GM18873 (cell line): Measurements from ENCODE around the gene HSPH1.
"Not testable (repeated sequence)": the region's sequence is repeated elsewhere in the genome, so short reads cannot be mapped to it uniquely, and the experiment has no call there.

Source experiments
- ATAC-seq: cut with Tn5 transposase; IDR thresholded peaks from one replicate; pipeline ENCODE4 v1.9.1; 2021; ENCODE audit warnings: mild to moderate bottlenecking, moderate library complexity, moderate number of reproducible peaks; ENCODE audit not compliant: unreplicated experiment, low FRiP score

HSPH1 gene

DNA sequence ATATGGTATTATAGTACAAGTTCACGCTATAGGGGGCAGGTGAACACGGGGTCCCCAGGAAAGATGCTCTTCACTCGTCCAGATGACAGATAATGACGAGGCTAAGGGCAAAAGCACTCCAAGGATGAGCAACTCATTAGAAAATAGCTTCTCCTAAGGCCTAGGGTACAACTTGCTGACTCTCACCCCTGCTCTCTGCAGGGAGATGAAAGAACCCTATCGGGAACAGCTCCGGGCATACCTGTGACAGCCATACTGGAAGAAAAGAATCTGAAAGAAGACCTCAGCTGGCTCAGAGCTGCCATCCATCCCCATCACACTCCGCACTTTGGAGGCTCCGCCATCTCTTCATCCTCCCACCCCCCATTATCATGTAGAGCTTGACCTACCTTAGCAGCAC, 17.5 kb upstream of the HSPH1 start:
- no peak for ATAC-seq

DNA sequence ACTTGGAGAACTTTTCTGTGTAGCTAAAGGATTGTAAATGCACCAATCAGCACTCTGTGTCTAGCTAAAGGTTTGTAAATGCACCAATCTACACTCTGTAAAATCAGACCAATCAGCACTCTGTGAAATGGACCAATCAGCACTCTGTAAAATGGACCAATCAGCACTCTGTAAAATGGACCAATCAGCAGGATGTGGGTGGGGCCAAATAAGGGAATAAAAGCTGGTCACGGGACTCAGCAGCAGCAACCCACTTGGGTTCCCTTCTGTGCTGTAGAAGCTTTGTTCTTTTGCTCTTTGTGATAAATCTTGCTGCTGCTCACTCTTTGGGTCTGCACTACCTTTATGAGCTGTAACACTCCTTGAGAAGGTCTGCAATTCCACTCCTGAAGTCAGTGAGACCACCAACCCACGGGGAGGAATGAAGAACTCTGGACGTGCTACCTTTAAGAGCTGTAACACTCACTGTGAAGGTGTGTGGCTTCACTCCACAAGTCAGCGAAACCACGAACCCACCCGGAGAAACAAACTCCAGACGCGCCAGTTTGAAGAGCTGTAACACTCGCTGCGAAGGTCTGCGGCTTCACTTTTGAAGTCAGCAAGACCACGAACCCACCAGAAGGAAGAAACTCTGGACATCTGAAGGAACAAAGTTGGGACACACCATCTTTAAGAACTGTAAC, 16.2 kb upstream of the HSPH1 start:
- ATAC-seq: not testable (repeated sequence)

DNA sequence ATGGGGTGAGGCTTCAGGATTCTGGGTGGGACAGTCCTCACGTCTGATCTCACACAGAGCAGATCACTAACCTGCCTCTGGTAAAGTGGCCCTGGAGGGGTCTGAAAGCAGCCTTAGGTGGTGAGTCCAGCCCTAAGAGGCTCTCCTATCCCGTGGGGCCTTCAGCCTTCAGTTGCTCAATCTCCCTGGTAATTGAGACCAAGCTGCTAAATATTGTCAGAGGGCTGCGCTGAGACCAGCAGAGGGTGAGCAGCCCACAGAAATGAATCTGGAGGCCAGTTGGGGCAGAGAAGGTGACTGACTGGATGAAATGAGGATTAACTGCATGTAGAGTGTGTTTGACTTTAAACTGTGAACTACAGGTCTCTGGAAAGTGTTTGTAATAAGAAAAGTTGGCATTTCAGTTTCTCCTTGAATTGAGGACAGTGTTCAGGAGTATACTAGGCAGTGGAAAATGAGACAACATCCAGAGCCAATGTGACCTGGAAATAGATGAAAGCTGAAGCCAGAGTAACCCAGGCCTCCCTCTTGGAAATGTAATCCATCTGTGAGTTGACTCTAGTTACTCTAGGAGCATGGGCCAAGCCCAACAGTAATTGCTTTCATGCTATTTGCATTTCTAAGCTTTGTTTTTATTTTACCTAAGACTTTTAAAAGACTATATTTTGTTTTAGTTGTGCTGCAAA, 14.3 kb upstream of the HSPH1 start:
- ATAC-seq: no peak

DNA sequence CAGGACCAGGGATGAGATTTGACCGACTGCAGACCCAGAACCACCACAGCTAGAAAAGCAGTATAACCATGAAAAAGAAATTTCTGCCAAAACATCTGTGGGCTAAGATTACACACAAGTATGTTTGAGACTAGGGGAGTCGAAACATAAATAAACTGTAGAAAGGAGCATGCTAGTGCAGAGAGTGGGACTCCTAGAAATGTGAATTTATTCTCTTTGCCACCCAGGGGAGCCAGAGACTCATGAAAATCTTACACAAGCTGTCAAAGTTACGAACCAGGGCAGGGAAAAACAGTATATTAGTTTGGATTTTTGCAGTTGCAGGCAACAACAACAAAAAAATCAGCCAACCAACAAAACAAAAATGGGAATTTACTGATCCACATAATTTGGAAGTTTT, 12.3 kb upstream of the HSPH1 start:
- no peak for ATAC-seq

DNA sequence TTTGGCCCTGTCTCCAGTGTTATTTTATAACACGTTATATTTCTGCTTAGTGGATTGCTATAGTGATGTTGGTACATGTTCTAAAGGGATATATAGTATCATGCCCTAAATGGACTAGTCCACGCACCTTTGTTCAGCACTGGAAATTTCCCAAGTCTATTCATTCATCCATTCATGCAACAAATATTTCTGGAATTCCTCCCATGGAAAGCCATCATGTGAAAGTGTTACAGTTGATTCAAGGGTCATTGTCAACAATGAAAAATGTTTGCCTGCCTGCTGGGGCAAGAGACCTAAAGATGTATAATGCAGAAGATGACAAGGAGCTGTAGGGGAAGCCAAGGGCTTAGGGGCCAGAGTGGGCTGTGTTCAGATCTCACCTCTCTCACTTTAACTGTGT, 10.8 kb upstream of the HSPH1 start:
- ATAC-seq: no peak

DNA sequence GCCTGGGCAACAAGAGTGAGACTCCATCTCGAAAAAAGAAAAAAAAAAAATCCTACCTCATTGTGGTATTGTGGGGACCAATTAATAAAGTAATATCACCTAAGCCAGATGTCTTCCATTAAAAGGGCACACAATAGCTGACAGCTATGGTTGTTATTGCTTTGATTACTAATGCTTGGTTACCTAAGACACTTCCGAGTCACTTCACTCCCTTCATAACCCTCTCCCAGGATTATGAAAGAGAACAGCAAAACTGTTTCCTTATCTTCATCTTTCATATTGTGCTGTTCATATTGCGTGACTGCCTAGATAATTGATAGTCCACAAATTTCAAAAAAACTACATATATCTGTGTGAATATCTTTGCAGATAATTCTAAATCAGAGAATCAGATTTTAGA, 10.3 kb upstream of the HSPH1 start:
- no peak for ATAC-seq

DNA sequence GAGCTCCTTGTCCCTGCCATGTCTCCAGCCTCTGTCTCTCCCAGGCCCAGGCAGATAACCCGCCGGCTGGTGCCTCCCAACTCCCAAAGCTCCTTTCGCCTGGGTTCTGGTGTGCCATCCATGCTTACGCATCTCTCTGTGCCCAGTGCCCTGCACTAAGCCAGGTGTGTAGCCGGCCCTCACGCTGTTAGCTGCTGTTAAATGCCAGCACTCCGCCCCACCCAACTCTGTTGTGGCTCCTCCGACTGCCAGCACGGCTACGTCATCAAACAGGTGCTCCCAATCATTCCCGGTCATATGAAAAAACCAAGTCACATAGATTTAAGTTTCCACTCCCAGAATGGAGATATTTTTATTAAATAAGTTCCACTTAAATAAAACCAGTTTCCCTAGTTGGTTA, 7.0 kb upstream of the HSPH1 start:
- ATAC-seq: no peak

DNA sequence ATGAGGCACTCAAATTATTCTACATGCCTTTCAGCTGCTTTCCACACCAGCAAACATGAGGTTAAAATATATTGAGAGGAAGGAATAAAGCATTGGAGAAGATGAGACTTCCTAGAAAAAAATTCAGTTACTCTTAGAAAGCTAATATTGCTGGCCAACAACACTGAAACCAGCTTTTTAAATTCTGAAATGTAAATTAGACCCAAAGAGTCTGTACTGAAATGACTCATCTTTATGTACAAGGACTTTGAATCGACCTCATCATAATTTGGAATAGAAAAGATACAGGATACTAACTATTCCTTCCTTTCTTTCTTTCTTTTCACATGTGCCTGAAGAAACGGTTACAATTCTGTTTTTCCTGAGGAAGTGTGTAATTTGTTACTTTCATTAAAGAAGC, 6.5 kb upstream of the HSPH1 start:
- ATAC-seq: no peak

DNA sequence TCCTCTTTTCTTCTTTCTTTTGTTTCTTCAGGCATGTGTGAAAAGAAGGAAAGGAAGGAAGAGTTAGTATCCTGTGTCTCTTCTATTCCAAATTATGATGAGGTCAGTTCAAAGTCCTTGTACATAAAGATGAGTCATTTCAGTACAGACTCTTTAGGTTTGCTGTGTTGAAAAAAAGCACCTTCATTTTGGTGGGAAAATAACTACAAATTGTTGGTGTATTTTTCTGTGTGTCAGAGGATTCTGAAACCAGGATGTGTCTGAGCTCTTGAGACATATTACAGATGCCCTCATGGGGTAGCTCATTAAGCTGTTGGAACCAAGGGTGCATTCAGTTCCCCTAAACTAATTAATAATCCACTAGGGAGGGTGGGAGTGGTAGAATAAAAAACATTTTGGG, 5.8 kb upstream of the HSPH1 start:
- ATAC-seq: peak; percentile 45

DNA sequence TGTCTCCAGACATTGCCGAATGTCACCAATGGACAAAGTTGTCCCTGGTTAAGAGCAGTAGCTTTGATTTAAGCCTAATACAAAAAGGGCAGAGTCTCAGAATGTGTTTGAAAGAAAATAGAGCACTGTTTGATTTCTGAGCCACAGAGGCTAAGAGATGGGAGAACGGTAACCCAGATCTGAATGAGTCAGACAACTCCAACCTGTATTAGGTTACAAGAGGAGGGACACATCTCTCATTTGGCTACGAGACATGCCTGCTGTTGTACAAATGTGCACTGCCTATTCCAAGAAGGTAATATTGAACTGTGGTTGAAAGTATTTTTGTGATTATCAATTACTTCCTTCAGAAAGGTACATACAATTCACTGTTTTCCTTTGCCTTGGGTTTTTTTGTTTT, 4.9 kb upstream of the HSPH1 start:
- ATAC-seq: no peak

DNA sequence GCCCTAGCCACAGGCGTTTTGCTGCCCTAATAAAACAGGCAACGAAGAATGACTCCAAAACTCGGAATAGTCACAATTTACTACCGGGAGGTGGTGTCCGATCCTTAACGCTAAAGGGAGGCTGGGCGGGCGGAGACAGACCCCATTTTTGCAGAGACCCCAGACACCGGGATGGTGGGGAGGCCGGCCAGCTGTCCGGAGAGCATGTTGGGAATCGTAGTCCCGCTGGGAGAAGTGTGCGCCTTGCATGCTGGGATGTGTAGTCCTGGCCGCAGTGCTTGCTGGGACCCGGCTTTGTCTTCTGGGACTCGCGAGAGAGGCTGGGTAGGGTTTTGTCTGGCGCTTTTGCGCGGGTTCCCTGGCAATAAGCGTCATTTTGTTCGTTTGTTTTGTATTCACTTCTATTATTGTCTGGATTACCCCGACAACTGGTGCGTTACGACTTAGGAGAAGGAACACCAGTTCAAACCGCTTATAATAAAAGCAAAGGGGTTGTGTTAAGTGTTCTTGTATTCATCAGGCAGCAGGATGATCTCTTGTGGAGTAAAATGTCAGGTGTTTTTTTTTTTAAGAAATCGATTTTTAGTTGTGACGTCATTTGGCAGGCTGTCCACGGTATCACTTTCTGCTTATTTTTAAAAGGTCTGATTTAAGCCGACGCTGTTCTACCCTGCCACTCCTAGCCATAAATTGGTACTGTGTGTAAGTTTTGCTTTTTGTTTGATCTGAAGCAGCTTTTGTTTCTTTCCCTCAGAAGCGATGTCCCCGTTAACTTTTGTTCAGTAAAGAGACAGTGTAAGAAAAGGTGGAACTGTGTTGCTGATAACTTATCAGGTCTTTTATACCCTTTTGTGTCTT, 676 bp upstream of the HSPH1 start:
- ATAC-seq: peak; percentile 86

DNA sequence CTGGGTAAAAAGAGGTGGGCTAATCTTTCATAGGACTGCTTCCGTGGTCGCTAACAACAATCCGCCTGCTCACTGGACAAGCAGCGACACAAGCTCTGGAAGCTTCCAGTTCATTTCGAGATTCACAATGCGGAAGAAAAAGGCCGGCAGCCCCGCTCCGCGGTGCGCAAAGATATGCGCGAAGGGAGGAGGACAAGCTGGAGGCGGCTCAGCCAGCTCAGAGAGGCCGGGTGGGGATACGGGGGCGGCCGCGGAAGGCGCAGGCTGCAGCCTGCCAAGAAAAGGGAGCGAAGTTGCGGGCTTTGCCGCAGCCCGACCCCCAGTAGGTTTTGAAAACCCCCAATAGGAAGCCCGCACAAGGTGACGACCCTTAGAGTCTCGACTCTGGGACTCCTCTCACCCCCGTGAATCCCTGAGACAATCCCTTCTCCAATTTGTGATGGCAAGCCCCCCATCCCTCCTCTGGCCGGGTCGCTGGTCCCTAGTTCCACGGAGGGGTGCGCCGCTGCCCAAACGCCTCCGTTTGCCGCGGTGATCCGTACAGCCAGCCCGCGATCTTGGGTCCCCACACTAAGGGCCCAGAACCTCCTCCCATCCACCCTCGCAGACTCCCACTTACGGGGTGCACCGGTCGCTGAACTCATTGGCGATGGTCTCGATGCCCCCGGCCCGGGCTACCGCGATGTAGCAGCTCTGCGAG, 697 bp downstream of the HSPH1 start:
- ATAC-seq: no peak

DNA sequence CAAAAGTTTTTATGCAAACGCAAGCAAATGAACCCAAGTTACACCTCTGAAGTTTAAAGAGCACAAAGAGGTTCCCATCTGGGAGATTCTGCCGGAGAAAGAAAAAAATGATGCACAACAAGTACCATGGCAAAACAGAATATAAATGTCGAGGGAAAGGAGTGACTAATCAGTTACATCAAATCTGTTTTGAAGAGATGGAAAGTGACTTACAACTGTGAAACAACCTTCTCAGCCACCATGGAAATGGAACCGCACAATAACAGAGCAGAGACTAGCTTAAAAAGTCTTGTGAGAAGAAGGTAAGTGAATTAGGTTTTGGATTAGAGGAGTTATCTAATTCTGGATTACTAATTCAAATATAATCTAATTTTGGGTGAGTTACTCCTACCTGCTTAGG, 2.4 kb downstream of the HSPH1 start:
- ATAC-seq: no peak

DNA sequence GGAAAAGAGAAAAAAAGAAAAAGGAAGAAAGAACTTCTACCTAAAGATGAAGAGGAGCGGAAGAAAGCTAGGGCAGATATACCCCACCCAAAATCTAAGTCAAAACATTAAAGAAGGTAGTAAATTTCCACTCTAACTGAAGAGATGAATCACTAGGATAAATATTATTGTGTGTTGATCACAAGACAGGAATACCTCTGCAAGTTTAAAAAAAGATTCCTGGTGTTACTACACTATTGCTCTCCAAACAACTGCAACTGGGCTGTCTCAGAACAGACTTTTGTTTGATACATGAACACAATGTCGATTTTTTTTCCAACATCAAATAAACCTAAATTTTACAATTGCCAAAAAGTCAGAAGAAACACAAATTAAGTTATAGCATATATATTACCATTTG, 6.8 kb downstream of the HSPH1 start:
- no peak for ATAC-seq

DNA sequence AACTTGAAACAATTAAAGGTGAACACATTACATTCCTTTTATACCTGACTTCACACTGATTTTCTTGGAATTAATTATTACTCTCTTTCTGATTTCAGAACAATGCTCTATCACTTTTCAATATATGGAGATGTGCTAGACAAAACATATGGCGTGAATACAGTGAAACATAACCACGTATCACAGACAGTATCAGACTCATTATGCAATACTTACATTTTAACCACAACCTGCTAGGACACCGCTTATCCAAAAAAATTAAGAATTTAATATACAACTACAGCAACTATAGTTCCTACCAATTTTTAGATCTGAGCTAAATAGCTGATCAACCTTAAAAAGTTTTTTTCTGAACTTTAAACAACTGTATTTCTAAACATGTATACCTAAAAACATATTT, 9.9 kb downstream of the HSPH1 start:
- ATAC-seq: no peak

DNA sequence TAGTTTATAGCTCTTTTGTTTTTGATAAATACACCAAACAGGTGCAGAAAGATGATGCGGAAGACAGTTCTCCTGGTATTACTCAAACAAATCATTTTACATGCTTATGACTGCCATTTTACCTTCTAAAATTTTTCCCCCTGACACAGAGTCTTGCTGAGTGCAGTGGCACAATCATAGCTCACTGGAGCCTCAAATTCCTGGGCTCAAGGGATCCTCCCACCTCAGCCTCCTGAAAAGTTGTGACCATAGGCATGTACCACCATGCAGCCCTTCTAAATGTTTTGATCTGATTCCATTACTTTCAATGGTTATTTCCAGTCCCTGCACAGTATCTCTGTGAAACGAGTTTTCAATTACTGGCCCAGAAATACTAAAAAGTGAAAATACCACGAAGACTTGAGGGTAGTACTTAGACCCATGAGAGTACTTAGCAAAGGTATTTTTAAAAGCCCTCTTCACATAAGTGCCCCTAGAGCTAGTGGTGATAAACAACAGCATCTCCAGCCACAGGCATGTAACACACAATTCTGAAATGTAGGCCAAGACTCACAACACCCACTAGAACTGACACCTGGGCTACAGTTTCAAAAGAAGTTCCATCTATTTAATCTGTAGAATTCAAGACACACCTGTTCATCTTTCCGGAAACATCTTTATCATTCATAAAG, 11.3 kb downstream of the HSPH1 start:
- ATAC-seq: no peak

DNA sequence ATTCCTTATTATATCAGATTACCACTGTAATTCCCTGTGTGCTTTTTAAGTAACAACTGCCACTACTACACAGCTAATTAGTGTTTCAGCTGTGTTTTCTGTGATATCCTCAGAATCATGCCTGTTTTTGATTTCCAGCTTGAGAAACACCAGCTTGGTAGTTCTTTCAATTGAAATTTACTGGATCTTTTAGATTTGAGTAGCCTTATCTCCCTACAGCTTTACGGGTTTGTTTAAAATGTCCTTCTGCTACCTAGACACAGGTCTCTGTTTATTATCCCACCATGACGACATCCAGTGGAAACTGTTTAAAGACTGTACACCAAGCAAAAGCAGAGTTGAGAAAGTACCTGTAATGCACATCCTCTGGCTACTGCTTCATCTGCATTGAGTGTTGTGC, 12.1 kb downstream of the HSPH1 start:
- no peak for ATAC-seq

DNA sequence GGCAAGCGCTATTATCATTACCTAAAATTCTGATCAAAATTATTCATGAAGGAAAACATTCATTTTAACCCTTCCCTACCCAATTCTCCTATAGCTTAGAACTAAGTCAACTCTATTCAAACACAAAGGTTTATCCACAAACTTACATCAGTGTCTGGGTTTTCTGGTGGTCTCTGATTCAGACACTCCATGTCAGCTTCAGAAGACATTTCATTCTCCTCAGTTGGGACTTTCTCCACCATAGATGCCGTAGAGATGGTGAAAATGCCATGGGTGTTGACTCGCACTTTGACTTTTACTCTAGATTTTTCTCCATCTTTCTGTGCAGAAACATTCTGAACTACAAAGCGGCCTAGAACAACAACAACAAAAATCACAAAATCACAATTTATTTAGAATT, 16.3 kb downstream of the HSPH1 start:
- no peak for ATAC-seq

DNA sequence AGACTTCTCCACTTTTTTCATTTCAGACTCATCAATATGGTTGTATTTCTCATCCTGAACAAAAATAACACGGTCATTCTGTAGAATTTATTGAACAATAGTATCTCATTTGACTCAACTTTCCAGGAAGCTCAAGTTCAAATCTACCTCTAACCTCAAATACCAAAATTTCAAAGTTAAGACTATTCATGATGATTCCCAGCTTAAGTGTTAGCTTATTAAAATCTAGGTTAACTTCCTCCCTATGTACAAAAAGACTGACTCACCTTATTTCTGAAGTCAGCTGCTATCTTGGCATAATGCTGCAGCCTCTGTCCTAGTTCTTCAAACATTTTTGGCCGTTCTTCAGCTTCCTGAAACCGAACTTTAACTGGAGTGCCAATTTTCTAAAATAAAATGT, 23.2 kb downstream of the HSPH1 start:
- no peak for ATAC-seq

DNA sequence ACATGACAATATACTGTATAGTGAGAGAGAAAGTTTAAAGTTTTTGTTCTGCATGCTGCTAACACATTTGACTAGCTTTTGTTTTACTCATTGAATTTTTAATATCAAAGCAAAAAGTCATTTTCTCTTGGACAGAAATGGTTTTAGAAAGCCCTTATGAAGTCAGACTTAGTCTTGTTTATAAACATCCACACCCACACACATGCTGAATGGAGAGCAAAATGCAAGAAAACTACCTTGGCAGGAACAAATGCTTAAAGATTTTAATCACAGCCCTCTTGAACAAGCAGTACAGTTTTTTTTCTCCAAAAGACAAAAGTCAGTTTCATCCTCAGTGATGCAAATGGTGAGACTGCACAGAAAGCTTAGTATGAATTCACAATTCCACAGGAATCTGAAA, 25.0 kb downstream of the HSPH1 start:
- no peak for ATAC-seq
